Astrocyte (in vitro differentiated cells and primary cell): Measurements from ENCODE around the gene PLD5. TPM values are rescaled to one million over a fixed set of nuclear protein-coding genes. Genes with fewer than 3 reads are reported as not detected.

Experiments
- DNase-seq: peaks from one replicate; pipeline ENCODE4 v3.0.0-alpha.2; 2010; ENCODE audit warnings: low read depth
- FAIRE-seq: peaks from 2 replicates; lab custom pipeline; 2011; peaks lifted over from hg19 to GRCh38; lab: Jason Lieb, UNC
- H2AFZ ChIP-seq: 2 replicates; pipeline ENCODE4 v1.6.0; 2012; ENCODE audit warnings: low read depth, low read length, inconsistent platforms
- H3K27ac ChIP-seq: 2 replicates; pipeline ENCODE4 v1.5.1; 2011; ENCODE audit warnings: low read depth, low read length, inconsistent platforms
- H3K27me3 ChIP-seq: 2 replicates; pipeline ENCODE4 v1.6.0; 2011; ENCODE audit warnings: low read length, inconsistent platforms; ENCODE audit not compliant: insufficient read depth
- H3K36me3 ChIP-seq: 2 replicates; pipeline ENCODE4 v1.5.1; 2011; ENCODE audit warnings: low read length, inconsistent platforms; ENCODE audit not compliant: insufficient read depth
- H3K4me1 ChIP-seq: 2 replicates; pipeline ENCODE4 v1.5.1; 2011; ENCODE audit warnings: low read length, inconsistent platforms; ENCODE audit not compliant: insufficient read depth
- H3K4me2 ChIP-seq: 2 replicates; pipeline ENCODE4 v1.6.0; 2012; ENCODE audit warnings: low read length, inconsistent platforms
- H3K4me3 ChIP-seq: 2 replicates; pipeline ENCODE4 v1.5.1; 2011; ENCODE audit warnings: low read depth, mild to moderate bottlenecking, low read length, inconsistent platforms; ENCODE audit not compliant: insufficient read depth
- H3K79me2 ChIP-seq: 2 replicates; pipeline ENCODE4 v1.6.0; 2012; ENCODE audit warnings: mild to moderate bottlenecking, low read length, inconsistent platforms; ENCODE audit not compliant: insufficient read depth
- H3K9ac ChIP-seq: 2 replicates; pipeline ENCODE4 v1.6.0; 2012; ENCODE audit warnings: mild to moderate bottlenecking, low read length, inconsistent platforms
- H3K9me3 ChIP-seq: 2 replicates; pipeline ENCODE4 v1.5.1; 2012; ENCODE audit warnings: low read depth, mild to moderate bottlenecking, low read length, inconsistent platforms; ENCODE audit not compliant: insufficient read depth
- H4K20me1 ChIP-seq: 2 replicates; pipeline ENCODE4 v1.6.0; 2012; ENCODE audit warnings: low read length, inconsistent platforms; ENCODE audit not compliant: insufficient read depth
- H3K27ac Mint-ChIP-seq: one replicate; pipeline ENCODE4 v1.8.0; 2021; ENCODE audit warnings: mild to moderate bottlenecking, mixed read lengths; ENCODE audit not compliant: unreplicated experiment
- H3K27me3 Mint-ChIP-seq: one replicate; pipeline ENCODE4 v1.8.0; 2021; ENCODE audit warnings: low read depth, mixed read lengths; ENCODE audit not compliant: unreplicated experiment
- H3K36me3 Mint-ChIP-seq: one replicate; pipeline ENCODE4 v1.8.0; 2021; ENCODE audit warnings: low read depth, mixed read lengths; ENCODE audit not compliant: unreplicated experiment
- H3K4me1 Mint-ChIP-seq: one replicate; pipeline ENCODE4 v1.8.0; 2021; ENCODE audit warnings: low read depth, mixed read lengths; ENCODE audit not compliant: unreplicated experiment
- H3K4me3 Mint-ChIP-seq: one replicate; pipeline ENCODE4 v1.8.0; 2021; ENCODE audit warnings: mild to moderate bottlenecking, moderate library complexity, mixed read lengths; ENCODE audit not compliant: unreplicated experiment
- H3K9me3 Mint-ChIP-seq: one replicate; pipeline ENCODE4 v1.8.0; 2021; ENCODE audit warnings: mild to moderate bottlenecking, mixed read lengths; ENCODE audit not compliant: unreplicated experiment
- EZH2 ChIP-seq: IDR thresholded peaks from 2 replicates; pipeline ENCODE4 v1.6.1; 2012; ENCODE audit warnings: mild to moderate bottlenecking, low read length, inconsistent platforms; ENCODE audit not compliant: insufficient read depth
- total RNA-seq: library from RNA; stranded (reverse); gene quantifications from 2 replicates; pipeline ENCODE4 v1.2.1, GENCODE V29; 2021
- TF ChIP-seq, protein P1 (sequence below): IDR thresholded peaks from 2 replicates; pipeline ENCODE4 v1.5.1; 2011; ENCODE audit warnings: low read depth, mild to moderate bottlenecking, inconsistent platforms, low read length, moderate library complexity; ENCODE audit not compliant: insufficient read depth

The PLD5 gene
- total RNA-seq, 1 donor from 2014 or later: 4.9 TPM

GRCh38 chr1:242178924-242179708 lies 345.4 kb downstream of the PLD5 start:
- H3K27me3 ChIP-seq: no peaks in the 10 kb centered on the region
- no peaks in the 10 kb centered on the region for H3K79me2 ChIP-seq
- no peak overlapping the region for H3K9ac ChIP-seq
- no peaks in the 10 kb centered on the region for H3K36me3 ChIP-seq
- Mint-ChIP-seq H3K27ac (no peak overlapping the region), H3K27me3 (peaks cover 3% of the 10 kb centered on the region), H3K4me3 (no peak overlapping the region), H3K36me3 (no peaks in the 10 kb centered on the region), H3K9me3 (peaks cover 12% of the 10 kb centered on the region), H3K4me1 (no peaks in the 10 kb centered on the region)
- FAIRE-seq (no peak), DNase-seq (no peak)
- no peak overlapping the region for H3K4me3 ChIP-seq
- H3K4me1 ChIP-seq: no peaks in the 10 kb centered on the region
- no peaks in the 10 kb centered on the region for H4K20me1 ChIP-seq
- H2AFZ ChIP-seq: no peak overlapping the region
- H3K9me3 ChIP-seq: no peaks in the 10 kb centered on the region
- TF ChIP-seq, protein P1, sequence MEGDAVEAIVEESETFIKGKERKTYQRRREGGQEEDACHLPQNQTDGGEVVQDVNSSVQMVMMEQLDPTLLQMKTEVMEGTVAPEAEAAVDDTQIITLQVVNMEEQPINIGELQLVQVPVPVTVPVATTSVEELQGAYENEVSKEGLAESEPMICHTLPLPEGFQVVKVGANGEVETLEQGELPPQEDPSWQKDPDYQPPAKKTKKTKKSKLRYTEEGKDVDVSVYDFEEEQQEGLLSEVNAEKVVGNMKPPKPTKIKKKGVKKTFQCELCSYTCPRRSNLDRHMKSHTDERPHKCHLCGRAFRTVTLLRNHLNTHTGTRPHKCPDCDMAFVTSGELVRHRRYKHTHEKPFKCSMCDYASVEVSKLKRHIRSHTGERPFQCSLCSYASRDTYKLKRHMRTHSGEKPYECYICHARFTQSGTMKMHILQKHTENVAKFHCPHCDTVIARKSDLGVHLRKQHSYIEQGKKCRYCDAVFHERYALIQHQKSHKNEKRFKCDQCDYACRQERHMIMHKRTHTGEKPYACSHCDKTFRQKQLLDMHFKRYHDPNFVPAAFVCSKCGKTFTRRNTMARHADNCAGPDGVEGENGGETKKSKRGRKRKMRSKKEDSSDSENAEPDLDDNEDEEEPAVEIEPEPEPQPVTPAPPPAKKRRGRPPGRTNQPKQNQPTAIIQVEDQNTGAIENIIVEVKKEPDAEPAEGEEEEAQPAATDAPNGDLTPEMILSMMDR: no peak
- TF ChIP-seq EZH2: no peak
- no peak overlapping the region for H3K27ac ChIP-seq
- H3K4me2 ChIP-seq: no peak overlapping the region

GRCh38 chr1:242178436-242178835 lies 346.1 kb downstream of the PLD5 start:
- no peak overlapping the region for H3K4me2 ChIP-seq
- FAIRE-seq (no peak), DNase-seq (no peak)
- no peak overlapping the region for H3K4me3 ChIP-seq
- no peaks in the 10 kb centered on the region for H3K36me3 ChIP-seq
- no peaks in the 10 kb centered on the region for H3K27me3 ChIP-seq
- no peaks in the 10 kb centered on the region for H3K4me1 Mint-ChIP-seq
- H3K27me3 Mint-ChIP-seq: peaks cover 3% of the 10 kb centered on the region
- H2AFZ ChIP-seq: no peak overlapping the region
- no peaks in the 10 kb centered on the region for H3K4me1 ChIP-seq
- H4K20me1 ChIP-seq: no peaks in the 10 kb centered on the region
- peaks cover 12% of the 10 kb centered on the region for H3K9me3 Mint-ChIP-seq
- H3K9me3 ChIP-seq: no peaks in the 10 kb centered on the region
- H3K36me3 Mint-ChIP-seq: no peaks in the 10 kb centered on the region
- H3K9ac ChIP-seq: no peak overlapping the region
- H3K79me2 ChIP-seq: no peaks in the 10 kb centered on the region
- H3K27ac ChIP-seq: no peak overlapping the region
- H3K4me3 Mint-ChIP-seq: no peak overlapping the region
- no peak overlapping the region for H3K27ac Mint-ChIP-seq
- TF ChIP-seq, protein P1: no peak
- no peak for TF ChIP-seq EZH2

DNA sequence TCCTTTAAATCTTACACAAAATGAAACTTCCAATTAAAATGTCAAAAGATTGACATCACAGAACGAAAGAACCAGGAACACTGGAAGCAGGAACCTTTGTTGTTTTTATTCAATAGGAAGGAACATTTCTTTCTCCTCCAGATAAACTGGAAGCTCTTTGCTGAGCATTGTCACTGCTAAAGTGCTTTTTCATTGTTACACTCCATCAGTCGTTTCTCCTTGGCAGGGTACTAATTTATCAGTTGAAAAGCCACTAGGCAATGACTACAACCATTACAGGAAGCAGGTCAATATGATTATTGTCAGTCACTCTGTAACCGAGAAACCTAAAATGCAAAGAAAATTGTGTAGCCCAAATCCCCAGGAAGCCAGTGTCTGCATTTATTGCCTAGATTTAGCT lies 362.4 kb downstream of the PLD5 start:
- no peak for TF ChIP-seq EZH2
- TF ChIP-seq, protein P1: no peak
- H4K20me1 ChIP-seq: no peaks in the 10 kb centered on the region
- no peak overlapping the region for H3K4me2 ChIP-seq
- H3K4me3 ChIP-seq: no peak overlapping the region
- H3K9ac ChIP-seq: no peak overlapping the region
- Mint-ChIP-seq H3K27me3 (no peaks in the 10 kb centered on the region), H3K9me3 (peaks cover 4% of the 10 kb centered on the region), H3K36me3 (no peaks in the 10 kb centered on the region), H3K27ac (no peak overlapping the region), H3K4me1 (no peaks in the 10 kb centered on the region), H3K4me3 (no peak overlapping the region)
- H3K79me2 ChIP-seq: no peaks in the 10 kb centered on the region
- no peaks in the 10 kb centered on the region for H3K36me3 ChIP-seq
- H3K4me1 ChIP-seq: no peaks in the 10 kb centered on the region
- no peak for DNase-seq
- no peak overlapping the region for H3K27ac ChIP-seq
- H3K9me3 ChIP-seq: no peaks in the 10 kb centered on the region
- H3K27me3 ChIP-seq: no peaks in the 10 kb centered on the region
- no peak overlapping the region for H2AFZ ChIP-seq
- FAIRE-seq: no peak
